ENCODE measurements around the gene DAAM1. TPM values are rescaled to one million over a fixed set of nuclear protein-coding genes. Genes with fewer than 3 reads are reported as not detected.

DAAM1 gene
- total RNA-seq, 6 donors from 2014 or later: 34.4 to 94.4 (median 55.5) TPM

DNA sequence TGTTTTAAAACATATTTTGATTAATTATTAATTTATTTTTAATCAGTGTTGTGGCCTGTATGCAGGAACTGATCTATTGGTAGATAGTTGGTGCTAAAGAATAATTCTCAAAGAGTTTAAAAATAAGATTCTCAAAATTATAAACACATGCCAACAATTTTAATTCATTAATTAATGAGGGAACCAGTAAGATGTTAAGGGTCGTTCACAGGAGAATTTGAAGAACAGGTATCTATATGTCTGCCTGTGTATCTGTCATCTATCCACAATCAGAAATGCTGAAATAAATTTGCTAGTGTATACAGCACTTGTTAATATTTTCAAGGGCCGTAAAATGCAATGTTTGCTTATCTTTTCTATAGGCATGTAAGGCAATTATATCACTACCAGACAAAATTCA is 18.4 kb downstream of the DAAM1 start:
- no peaks in the 10 kb centered on the region for H3K36me3 ChIP-seq
- no peak overlapping the region for H3K27ac ChIP-seq
- TF ChIP-seq POLR2A (IDR thresholded peaks at IDR 0.05) (no peak), POLR2AphosphoS5 (IDR thresholded peaks at IDR 0.05) (no peak), EP300 (IDR thresholded peaks at IDR 0.05) (no peak)
- TF ChIP-seq, protein P1, sequence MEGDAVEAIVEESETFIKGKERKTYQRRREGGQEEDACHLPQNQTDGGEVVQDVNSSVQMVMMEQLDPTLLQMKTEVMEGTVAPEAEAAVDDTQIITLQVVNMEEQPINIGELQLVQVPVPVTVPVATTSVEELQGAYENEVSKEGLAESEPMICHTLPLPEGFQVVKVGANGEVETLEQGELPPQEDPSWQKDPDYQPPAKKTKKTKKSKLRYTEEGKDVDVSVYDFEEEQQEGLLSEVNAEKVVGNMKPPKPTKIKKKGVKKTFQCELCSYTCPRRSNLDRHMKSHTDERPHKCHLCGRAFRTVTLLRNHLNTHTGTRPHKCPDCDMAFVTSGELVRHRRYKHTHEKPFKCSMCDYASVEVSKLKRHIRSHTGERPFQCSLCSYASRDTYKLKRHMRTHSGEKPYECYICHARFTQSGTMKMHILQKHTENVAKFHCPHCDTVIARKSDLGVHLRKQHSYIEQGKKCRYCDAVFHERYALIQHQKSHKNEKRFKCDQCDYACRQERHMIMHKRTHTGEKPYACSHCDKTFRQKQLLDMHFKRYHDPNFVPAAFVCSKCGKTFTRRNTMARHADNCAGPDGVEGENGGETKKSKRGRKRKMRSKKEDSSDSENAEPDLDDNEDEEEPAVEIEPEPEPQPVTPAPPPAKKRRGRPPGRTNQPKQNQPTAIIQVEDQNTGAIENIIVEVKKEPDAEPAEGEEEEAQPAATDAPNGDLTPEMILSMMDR (IDR thresholded peaks at IDR 0.05): no peak
- DNase-seq: no peak
- ATAC-seq (ENCODE audit: low FRiP score in 2 of 2): no peak
- H3K27me3 ChIP-seq: no peaks in the 10 kb centered on the region
- peaks cover 0 to 15% (median 8%) of the 10 kb centered on the region in 4 donors for H3K4me1 ChIP-seq
- no peak overlapping the region for H3K4me3 ChIP-seq
- no peaks in the 10 kb centered on the region for H3K9me3 ChIP-seq
- 90 to 95% methylated on average over 2 of the region's 2 CpGs for WGBS, 2 donors

GRCh38 chr14:59207506-59207933 is 19.1 kb downstream of the DAAM1 start:
- Histone ChIP-seq H3K4me3 (no peak overlapping the region), H3K36me3 (no peaks in the 10 kb centered on the region), H3K27ac (no peak overlapping the region), H3K4me1 (peaks cover 0 to 16% (median 8%) of the 10 kb centered on the region in 4 donors), H3K9me3 (no peaks in the 10 kb centered on the region), H3K27me3 (no peaks in the 10 kb centered on the region)
- DNase-seq: no peak
- no peak for ATAC-seq (ENCODE audit: low FRiP score in 2 of 2)
- 81 to 87% methylated on average over 5 of the region's 5 CpGs for WGBS, 2 donors
- TF ChIP-seq EP300 (IDR thresholded peaks at IDR 0.05) (no peak), POLR2AphosphoS5 (IDR thresholded peaks at IDR 0.05) (no peak), POLR2A (IDR thresholded peaks at IDR 0.05) (no peak)
- TF ChIP-seq, protein P1 (IDR thresholded peaks at IDR 0.05): no peak

- Histone ChIP-seq H3K36me3 (no peaks in the 10 kb centered on the region), H3K4me3 (no peak overlapping the region), H3K9me3 (no peaks in the 10 kb centered on the region), H3K27me3 (no peaks in the 10 kb centered on the region), H3K4me1 (peaks cover 0 to 16% (median 8%) of the 10 kb centered on the region in 4 donors), H3K27ac (no peak overlapping the region)
- TF ChIP-seq POLR2A (IDR thresholded peaks at IDR 0.05) (no peak), POLR2AphosphoS5 (IDR thresholded peaks at IDR 0.05) (no peak), EP300 (IDR thresholded peaks at IDR 0.05) (no peak)
- TF ChIP-seq, protein P1 (IDR thresholded peaks at IDR 0.05): no peak
- WGBS, 2 donors: 86 to 88% methylated on average over 4 to 6 of the region's 6 CpGs
- DNase-seq: no peak
- ATAC-seq (ENCODE audit: low FRiP score in 2 of 2): no peak
These were observed 19.9 kb downstream of the DAAM1 start for GRCh38 chr14:59208224-59208814.

DNA sequence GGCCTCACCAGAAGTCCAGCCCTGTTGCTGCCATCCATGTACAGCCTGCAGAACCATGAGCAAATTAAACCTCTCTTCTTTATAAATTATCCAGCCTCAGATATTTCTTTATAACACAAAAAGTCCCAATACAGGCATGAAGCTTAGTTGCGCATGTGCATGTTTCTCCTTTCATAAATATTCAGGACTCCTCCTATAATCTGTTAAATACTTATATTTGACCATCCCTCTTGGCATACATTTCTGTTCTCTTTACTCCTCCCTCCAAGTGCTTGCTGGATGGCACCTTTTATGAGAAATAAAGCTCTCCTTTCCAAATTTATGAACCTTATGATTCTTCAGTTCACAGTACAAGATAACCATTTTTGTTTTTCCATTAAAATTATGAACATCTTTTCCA is 20.5 kb downstream of the DAAM1 start:
- Histone ChIP-seq H3K4me1 (peaks cover 0 to 16% (median 14%) of the 10 kb centered on the region in 4 donors), H3K27ac (no peak overlapping the region), H3K27me3 (no peaks in the 10 kb centered on the region), H3K36me3 (no peaks in the 10 kb centered on the region), H3K4me3 (no peak overlapping the region), H3K9me3 (no peaks in the 10 kb centered on the region)
- DNase-seq (no peak), ATAC-seq (ENCODE audit: low FRiP score in 2 of 2) (no peak)
- WGBS, 2 donors: 95 to 97% methylated on average over 1 of the region's 1 CpG
- TF ChIP-seq POLR2AphosphoS5 (IDR thresholded peaks at IDR 0.05) (no peak), POLR2A (IDR thresholded peaks at IDR 0.05) (no peak)
- TF ChIP-seq, protein P1 (IDR thresholded peaks at IDR 0.05): no peak

DNA sequence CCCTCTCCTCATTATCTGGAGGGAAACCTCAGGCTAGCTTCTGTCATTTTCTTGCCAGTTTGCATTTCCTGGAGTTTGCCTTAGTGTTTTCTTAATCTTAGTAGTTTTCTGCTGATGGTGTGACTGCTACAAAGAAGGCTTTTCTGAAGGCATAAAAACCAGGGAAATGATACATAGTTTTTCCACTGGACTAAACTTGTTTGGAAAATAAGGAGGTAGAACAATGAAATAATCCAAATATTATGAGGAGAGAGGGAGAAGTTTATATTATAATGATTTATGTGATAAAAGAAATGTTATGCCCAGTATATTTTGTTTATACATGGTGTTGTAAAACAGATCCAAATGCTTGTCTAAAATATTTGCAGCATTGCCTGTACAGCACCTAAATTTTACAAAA is 22.2 kb downstream of the DAAM1 start:
- no peak for ATAC-seq (ENCODE audit: low FRiP score in 2 of 2)
- no peak overlapping the region for H3K4me3 ChIP-seq
- no peaks in the 10 kb centered on the region for H3K9me3 ChIP-seq
- no peak for DNase-seq
- H3K4me1 ChIP-seq: peaks cover 10 to 32% (median 25%) of the 10 kb centered on the region in 4 donors
- no peak for TF ChIP-seq POLR2A (IDR thresholded peaks at IDR 0.05)
- TF ChIP-seq POLR2AphosphoS5 (IDR thresholded peaks at IDR 0.05): no peak
- TF ChIP-seq, protein P1 (IDR thresholded peaks at IDR 0.05): no peak
- no peak for TF ChIP-seq EP300 (IDR thresholded peaks at IDR 0.05)
- peak overlapping the region in 1 of 4 donors; percentile 12 for H3K27ac ChIP-seq
- H3K27me3 ChIP-seq: no peaks in the 10 kb centered on the region
- no peaks in the 10 kb centered on the region for H3K36me3 ChIP-seq

Measured in upper lobe of left lung (tissue), 6 donors.